Liver (tissue), 9 donors: ENCODE measurements around the gene SMAD6. TPM values are rescaled to one million over a fixed set of nuclear protein-coding genes. Genes with fewer than 3 reads are reported as not detected.

ENCODE experiments used
- DNase-seq: peaks from one replicate; pipeline ENCODE4 v3.0.0-alpha.2; 2017; ENCODE audit warnings: low spot score
- H3K27ac ChIP-seq, 2 donors: one replicate each; pipeline ENCODE4 v1.7.0; 2013; ENCODE audit warnings: inconsistent platforms in 2 of 2, low read length in 2 of 2, control low read depth in 1 of 2, low read depth in 1 of 2, mild to moderate bottlenecking in 1 of 2
- H3K27me3 ChIP-seq, 4 donors: one replicate each; pipeline versions ENCODE4 v1.6.1 to v1.7.0; 2013; ENCODE audit warnings: low read length in 3 of 4, inconsistent platforms in 1 of 4, mild to moderate bottlenecking in 1 of 4, moderate library complexity in 1 of 4; ENCODE audit not compliant: control insufficient read depth in 4 of 4, insufficient read depth in 4 of 4
- H3K36me3 ChIP-seq, 4 donors: one replicate each; pipeline versions ENCODE4 v1.6.1 to v1.7.0; 2013; ENCODE audit warnings: low read length in 3 of 4, mild to moderate bottlenecking in 3 of 4, low read depth in 1 of 4, moderate library complexity in 1 of 4; ENCODE audit not compliant: control insufficient read depth in 4 of 4, insufficient read depth in 3 of 4
- H3K4me1 ChIP-seq, 4 donors: one replicate each; pipeline versions ENCODE4 v1.6.1 to v1.7.0; 2013; ENCODE audit warnings: low read length in 3 of 4, mild to moderate bottlenecking in 3 of 4, moderate library complexity in 1 of 4; ENCODE audit not compliant: control insufficient read depth in 4 of 4, insufficient read depth in 4 of 4
- H3K4me3 ChIP-seq, 3 donors: one replicate each; pipeline versions ENCODE4 v1.6.1 to v1.7.0; 2013; ENCODE audit warnings: low read length in 3 of 3, control low read depth in 1 of 3, low read depth in 1 of 3, mild to moderate bottlenecking in 1 of 3
- H3K9ac ChIP-seq, 2 donors: one replicate each; pipeline ENCODE4 v1.7.0; 2013; ENCODE audit warnings: low read length in 2 of 2, mild to moderate bottlenecking in 2 of 2, moderate library complexity in 2 of 2, control low read depth in 1 of 2, low read depth in 1 of 2
- H3K9me3 ChIP-seq, 4 donors: one replicate each; pipeline versions ENCODE4 v1.6.1 to v1.7.0; 2013; ENCODE audit warnings: low read length in 3 of 4; ENCODE audit not compliant: control insufficient read depth in 4 of 4
- EGR1 ChIP-seq, 2 donors: IDR thresholded peaks; 2 replicates each; pipeline ENCODE4 v1.6.1; 2016 to 2018; ENCODE audit warnings: antibody characterized with exemption in 2 of 2, low read depth in 2 of 2
- FOXA2 ChIP-seq: IDR thresholded peaks from 2 replicates; pipeline ENCODE4 v1.6.1; 2016; ENCODE audit warnings: antibody characterized with exemption
- HNF4A ChIP-seq, 2 donors: conservative IDR thresholded peaks; 2 replicates each; pipeline ENCODE4 v1.6.1; 2016; ENCODE audit warnings: antibody characterized with exemption in 2 of 2, mild to moderate bottlenecking in 2 of 2
- HNF4G ChIP-seq: IDR thresholded peaks from 2 replicates; pipeline ENCODE4 v1.6.1; 2016; ENCODE audit warnings: antibody characterized with exemption
- JUND ChIP-seq, 2 donors: IDR thresholded peaks; 2 replicates each; pipeline ENCODE4 v1.6.1; 2016; ENCODE audit warnings: antibody characterized with exemption in 2 of 2
- NR2F2 ChIP-seq: IDR thresholded peaks from 2 replicates; pipeline ENCODE4 v1.6.1; 2016; ENCODE audit warnings: antibody characterized with exemption
- RXRA ChIP-seq, 2 donors: IDR thresholded peaks; 2 replicates each; pipeline ENCODE4 v1.6.1; 2017 to 2018; ENCODE audit warnings: antibody characterized with exemption in 2 of 2, mild to moderate bottlenecking in 1 of 2
- SP1 ChIP-seq: IDR thresholded peaks from 2 replicates; pipeline ENCODE4 v1.6.1; 2018; ENCODE audit warnings: antibody characterized with exemption, mild to moderate bottlenecking
- WGBS: extraction: QIAGEN DNeasy Blood & Tissue Kit; methylation state at CpG from one replicate; pipeline ENCODE4 v1.1.7; 2013; 5-methylcytosine and 5-hydroxymethylcytosine counted together
- polyA plus RNA-seq, 2 donors: library from polyadenylated mRNA; stranded (reverse) in 1 of 2; unstranded in 1 of 2; fragments of 200-250 nt in 1 of 2; fragments of >200 nt in 1 of 2; fragmentation: Nextera tagmentation in 1 of 2; extraction: Ambion mirVana in 1 of 2; gene quantifications; one replicate each; pipeline versions ENCODE4 v1.2.1 to v1.2.3, GENCODE V29; 2013 to 2015
- total RNA-seq, 2 donors: library from RNA; depleted of rRNA; stranded (reverse); fragments of >200 nt; gene quantifications; one replicate each; pipeline ENCODE4 v1.2.3, GENCODE V29; 2014
- TF ChIP-seq, protein P1 (sequence below): IDR thresholded peaks from 2 replicates; pipeline ENCODE4 v1.6.1; 2016; ENCODE audit warnings: antibody characterized with exemption
- TF ChIP-seq, protein P2 (sequence below): IDR thresholded peaks from 2 replicates; pipeline ENCODE4 v1.6.1; 2016; ENCODE audit warnings: antibody characterized with exemption
- TF ChIP-seq, protein P3 (sequence below): fragments of 150-350 bp; IDR thresholded peaks from 2 replicates; pipeline ENCODE4 v1.5.1; 2017; ENCODE audit warnings: improper control_type of control experiment, low read depth, low read length; ENCODE audit not compliant: missing input control
- TF ChIP-seq, protein P4 (sequence below): IDR thresholded peaks from 2 replicates; pipeline ENCODE4 v1.6.1; 2016; ENCODE audit warnings: antibody characterized with exemption
- TF ChIP-seq, protein P5 (sequence below): IDR thresholded peaks from 2 replicates; pipeline ENCODE4 v1.6.1; 2016; ENCODE audit warnings: antibody characterized with exemption, mild to moderate bottlenecking
- donor health status: healthy.
- donor health status: healthy.
- donor health status: healthy.
- donor health status: healthy.
- donor health status: healthy.

SMAD6 gene
- total and polyA plus RNA-seq, 4 donors = 1.2 to 15.1 (median 11.0) TPM

DNA sequence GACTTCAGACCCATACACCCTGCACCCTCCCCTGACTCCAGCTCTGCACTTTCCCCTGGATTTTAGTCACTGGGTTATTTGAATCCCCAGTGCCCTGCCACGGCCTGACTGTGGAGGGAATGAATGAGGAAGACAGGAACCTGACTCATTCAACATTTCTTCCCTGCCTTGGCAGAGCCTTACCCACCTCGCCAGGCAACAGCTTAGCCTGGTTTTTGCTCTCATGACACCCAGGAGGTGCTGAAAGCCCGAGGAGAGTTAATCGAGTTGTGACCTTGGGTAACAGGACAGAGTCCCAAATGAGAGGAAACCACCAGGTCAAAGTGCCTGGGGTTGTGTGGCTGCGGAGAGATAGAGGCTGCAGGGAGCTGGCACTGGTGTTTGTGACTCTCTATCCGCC lies 128.3 kb downstream of the SMAD6 start:
- DNase-seq = no peak
- no peak overlapping the region for H3K27ac ChIP-seq
- 66% methylated on average over 6 of the region's 6 CpGs for WGBS
- no peaks in the 10 kb centered on the region for H3K27me3 ChIP-seq
- no peaks in the 10 kb centered on the region for H3K36me3 ChIP-seq
- H3K9ac ChIP-seq = no peak overlapping the region
- TF ChIP-seq HNF4G (no peak), JUND (IDR thresholded peaks at IDR 0.05) (no peak), NR2F2 (no peak), HNF4A (conservative IDR thresholded peaks at IDR 0.05) (no peak), RXRA (IDR thresholded peaks at IDR 0.05) (no peak), FOXA2 (no peak), SP1 (no peak), EGR1 (IDR thresholded peaks at IDR 0.05; ENCODE audit: low read depth in 2 of 2) (no peak)
- TF ChIP-seq, protein P1, sequence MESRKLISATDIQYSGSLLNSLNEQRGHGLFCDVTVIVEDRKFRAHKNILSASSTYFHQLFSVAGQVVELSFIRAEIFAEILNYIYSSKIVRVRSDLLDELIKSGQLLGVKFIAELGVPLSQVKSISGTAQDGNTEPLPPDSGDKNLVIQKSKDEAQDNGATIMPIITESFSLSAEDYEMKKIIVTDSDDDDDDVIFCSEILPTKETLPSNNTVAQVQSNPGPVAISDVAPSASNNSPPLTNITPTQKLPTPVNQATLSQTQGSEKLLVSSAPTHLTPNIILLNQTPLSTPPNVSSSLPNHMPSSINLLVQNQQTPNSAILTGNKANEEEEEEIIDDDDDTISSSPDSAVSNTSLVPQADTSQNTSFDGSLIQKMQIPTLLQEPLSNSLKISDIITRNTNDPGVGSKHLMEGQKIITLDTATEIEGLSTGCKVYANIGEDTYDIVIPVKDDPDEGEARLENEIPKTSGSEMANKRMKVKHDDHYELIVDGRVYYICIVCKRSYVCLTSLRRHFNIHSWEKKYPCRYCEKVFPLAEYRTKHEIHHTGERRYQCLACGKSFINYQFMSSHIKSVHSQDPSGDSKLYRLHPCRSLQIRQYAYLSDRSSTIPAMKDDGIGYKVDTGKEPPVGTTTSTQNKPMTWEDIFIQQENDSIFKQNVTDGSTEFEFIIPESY = no peak
- TF ChIP-seq, protein P2, sequence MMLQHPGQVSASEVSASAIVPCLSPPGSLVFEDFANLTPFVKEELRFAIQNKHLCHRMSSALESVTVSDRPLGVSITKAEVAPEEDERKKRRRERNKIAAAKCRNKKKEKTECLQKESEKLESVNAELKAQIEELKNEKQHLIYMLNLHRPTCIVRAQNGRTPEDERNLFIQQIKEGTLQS = no peak
- TF ChIP-seq, protein P3, sequence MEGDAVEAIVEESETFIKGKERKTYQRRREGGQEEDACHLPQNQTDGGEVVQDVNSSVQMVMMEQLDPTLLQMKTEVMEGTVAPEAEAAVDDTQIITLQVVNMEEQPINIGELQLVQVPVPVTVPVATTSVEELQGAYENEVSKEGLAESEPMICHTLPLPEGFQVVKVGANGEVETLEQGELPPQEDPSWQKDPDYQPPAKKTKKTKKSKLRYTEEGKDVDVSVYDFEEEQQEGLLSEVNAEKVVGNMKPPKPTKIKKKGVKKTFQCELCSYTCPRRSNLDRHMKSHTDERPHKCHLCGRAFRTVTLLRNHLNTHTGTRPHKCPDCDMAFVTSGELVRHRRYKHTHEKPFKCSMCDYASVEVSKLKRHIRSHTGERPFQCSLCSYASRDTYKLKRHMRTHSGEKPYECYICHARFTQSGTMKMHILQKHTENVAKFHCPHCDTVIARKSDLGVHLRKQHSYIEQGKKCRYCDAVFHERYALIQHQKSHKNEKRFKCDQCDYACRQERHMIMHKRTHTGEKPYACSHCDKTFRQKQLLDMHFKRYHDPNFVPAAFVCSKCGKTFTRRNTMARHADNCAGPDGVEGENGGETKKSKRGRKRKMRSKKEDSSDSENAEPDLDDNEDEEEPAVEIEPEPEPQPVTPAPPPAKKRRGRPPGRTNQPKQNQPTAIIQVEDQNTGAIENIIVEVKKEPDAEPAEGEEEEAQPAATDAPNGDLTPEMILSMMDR = no peak
- TF ChIP-seq, protein P4, sequence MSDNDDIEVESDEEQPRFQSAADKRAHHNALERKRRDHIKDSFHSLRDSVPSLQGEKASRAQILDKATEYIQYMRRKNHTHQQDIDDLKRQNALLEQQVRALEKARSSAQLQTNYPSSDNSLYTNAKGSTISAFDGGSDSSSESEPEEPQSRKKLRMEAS = no peak
- TF ChIP-seq, protein P5, sequence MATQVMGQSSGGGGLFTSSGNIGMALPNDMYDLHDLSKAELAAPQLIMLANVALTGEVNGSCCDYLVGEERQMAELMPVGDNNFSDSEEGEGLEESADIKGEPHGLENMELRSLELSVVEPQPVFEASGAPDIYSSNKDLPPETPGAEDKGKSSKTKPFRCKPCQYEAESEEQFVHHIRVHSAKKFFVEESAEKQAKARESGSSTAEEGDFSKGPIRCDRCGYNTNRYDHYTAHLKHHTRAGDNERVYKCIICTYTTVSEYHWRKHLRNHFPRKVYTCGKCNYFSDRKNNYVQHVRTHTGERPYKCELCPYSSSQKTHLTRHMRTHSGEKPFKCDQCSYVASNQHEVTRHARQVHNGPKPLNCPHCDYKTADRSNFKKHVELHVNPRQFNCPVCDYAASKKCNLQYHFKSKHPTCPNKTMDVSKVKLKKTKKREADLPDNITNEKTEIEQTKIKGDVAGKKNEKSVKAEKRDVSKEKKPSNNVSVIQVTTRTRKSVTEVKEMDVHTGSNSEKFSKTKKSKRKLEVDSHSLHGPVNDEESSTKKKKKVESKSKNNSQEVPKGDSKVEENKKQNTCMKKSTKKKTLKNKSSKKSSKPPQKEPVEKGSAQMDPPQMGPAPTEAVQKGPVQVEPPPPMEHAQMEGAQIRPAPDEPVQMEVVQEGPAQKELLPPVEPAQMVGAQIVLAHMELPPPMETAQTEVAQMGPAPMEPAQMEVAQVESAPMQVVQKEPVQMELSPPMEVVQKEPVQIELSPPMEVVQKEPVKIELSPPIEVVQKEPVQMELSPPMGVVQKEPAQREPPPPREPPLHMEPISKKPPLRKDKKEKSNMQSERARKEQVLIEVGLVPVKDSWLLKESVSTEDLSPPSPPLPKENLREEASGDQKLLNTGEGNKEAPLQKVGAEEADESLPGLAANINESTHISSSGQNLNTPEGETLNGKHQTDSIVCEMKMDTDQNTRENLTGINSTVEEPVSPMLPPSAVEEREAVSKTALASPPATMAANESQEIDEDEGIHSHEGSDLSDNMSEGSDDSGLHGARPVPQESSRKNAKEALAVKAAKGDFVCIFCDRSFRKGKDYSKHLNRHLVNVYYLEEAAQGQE = no peak
- peaks cover 0 to 5% (median 0%) of the 10 kb centered on the region in 4 donors for H3K4me1 ChIP-seq
- H3K9me3 ChIP-seq = no peaks in the 10 kb centered on the region
- no peak overlapping the region for H3K4me3 ChIP-seq

DNA sequence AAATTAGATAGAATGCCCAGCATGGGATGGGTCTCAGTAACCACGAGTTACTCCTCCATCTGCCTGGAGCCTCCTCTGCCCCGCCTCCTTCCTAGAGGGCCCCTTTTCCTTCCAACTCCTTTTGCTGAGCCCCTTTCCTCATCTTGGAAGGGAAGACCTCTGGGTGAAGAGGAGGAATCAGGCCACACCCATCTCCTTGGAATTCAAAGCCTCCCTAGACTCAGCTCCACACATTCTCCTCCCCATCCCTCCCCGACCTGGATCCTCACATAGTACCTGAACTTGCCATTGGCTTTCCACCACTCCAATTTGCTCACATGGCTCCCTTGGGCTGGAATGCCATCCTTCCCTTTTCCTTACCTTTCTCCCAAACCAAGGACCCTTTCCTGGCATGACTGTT lies 128.8 kb downstream of the SMAD6 start:
- Histone ChIP-seq H3K9ac (no peak overlapping the region), H3K9me3 (no peaks in the 10 kb centered on the region), H3K4me1 (peaks cover 0 to 5% (median 0%) of the 10 kb centered on the region in 4 donors), H3K4me3 (no peak overlapping the region), H3K27me3 (no peaks in the 10 kb centered on the region), H3K27ac (no peak overlapping the region), H3K36me3 (no peaks in the 10 kb centered on the region)
- TF ChIP-seq, protein P5 = no peak
- TF ChIP-seq, protein P3 = no peak
- DNase-seq = no peak
- 93% methylated on average over 3 of the region's 3 CpGs for WGBS
